Glutamatergic neuron (in vitro differentiated cells): Measurements from ENCODE around the gene ASB16. TPM values are rescaled to one million over a fixed set of nuclear protein-coding genes. Genes with fewer than 3 reads are reported as not detected.

Experiments used
- DNase-seq: peaks from one replicate; pipeline ENCODE4 v3.0.0; 2022
- H3K27ac Mint-ChIP-seq: one replicate; pipeline ENCODE4 v1.8.0; 2020; ENCODE audit warnings: mild to moderate bottlenecking, mixed read lengths, inconsistent platforms; ENCODE audit not compliant: unreplicated experiment
- H3K27me3 Mint-ChIP-seq: one replicate; pipeline ENCODE4 v1.8.0; 2020; ENCODE audit warnings: mild to moderate bottlenecking, moderate library complexity, mixed read lengths, inconsistent platforms; ENCODE audit not compliant: unreplicated experiment
- H3K36me3 Mint-ChIP-seq: one replicate; pipeline ENCODE4 v1.8.0; 2020; ENCODE audit warnings: mild to moderate bottlenecking, mixed read lengths, inconsistent platforms; ENCODE audit not compliant: unreplicated experiment
- H3K4me1 Mint-ChIP-seq: one replicate; pipeline ENCODE4 v1.8.0; 2020; ENCODE audit warnings: mild to moderate bottlenecking, low read depth, mixed read lengths, inconsistent platforms; ENCODE audit not compliant: unreplicated experiment
- H3K4me3 Mint-ChIP-seq: one replicate; pipeline ENCODE4 v1.8.0; 2020; ENCODE audit warnings: mild to moderate bottlenecking, mixed read lengths, inconsistent platforms; ENCODE audit not compliant: unreplicated experiment
- H3K9me3 Mint-ChIP-seq: one replicate; pipeline ENCODE4 v1.8.0; 2020; ENCODE audit warnings: mild to moderate bottlenecking, moderate library complexity, mixed read lengths, inconsistent platforms; ENCODE audit not compliant: unreplicated experiment
- total RNA-seq: library from RNA; stranded (reverse); fragmentation: NEBNext Ultra II Directional; extraction: Animal tissue kit (Norgen Biotek cat#: 25700); gene quantifications from one replicate; pipeline ENCODE4 v1.2.1, GENCODE V29; 2021; ENCODE audit not compliant: unreplicated experiment
- TF ChIP-seq, protein P1 (sequence below): fragments of 200-600 bp; sonication (generic); IDR thresholded peaks from one replicate; pipeline ENCODE4 v1.5.0; 2021; ENCODE audit not compliant: partially characterized antibody, unreplicated experiment

The ASB16 gene
- total RNA-seq, 1 donor from 2014 or later: not detected

DNA sequence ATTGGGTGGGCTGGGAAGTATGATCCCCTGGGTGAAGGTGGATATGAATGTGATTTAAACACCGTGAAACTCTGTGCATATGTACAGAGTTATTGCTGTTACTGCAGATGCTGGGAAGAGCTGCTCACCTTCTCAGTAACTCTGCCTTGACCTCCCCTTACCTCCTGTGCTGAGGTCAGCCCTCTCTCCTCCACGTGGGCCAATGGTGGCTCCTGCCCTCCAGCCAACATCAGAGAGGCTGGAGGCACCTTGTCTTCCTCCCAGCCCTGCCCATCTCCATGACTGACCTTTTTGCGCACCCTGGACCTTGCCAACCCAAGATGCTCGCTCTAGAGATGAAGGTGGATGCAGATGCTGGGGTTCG is 387 bp upstream of the ASB16 start:
- TF ChIP-seq, protein P1, sequence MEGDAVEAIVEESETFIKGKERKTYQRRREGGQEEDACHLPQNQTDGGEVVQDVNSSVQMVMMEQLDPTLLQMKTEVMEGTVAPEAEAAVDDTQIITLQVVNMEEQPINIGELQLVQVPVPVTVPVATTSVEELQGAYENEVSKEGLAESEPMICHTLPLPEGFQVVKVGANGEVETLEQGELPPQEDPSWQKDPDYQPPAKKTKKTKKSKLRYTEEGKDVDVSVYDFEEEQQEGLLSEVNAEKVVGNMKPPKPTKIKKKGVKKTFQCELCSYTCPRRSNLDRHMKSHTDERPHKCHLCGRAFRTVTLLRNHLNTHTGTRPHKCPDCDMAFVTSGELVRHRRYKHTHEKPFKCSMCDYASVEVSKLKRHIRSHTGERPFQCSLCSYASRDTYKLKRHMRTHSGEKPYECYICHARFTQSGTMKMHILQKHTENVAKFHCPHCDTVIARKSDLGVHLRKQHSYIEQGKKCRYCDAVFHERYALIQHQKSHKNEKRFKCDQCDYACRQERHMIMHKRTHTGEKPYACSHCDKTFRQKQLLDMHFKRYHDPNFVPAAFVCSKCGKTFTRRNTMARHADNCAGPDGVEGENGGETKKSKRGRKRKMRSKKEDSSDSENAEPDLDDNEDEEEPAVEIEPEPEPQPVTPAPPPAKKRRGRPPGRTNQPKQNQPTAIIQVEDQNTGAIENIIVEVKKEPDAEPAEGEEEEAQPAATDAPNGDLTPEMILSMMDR: no peak
- no peak for DNase-seq
- no peaks in the 10 kb centered on the region for H3K9me3 Mint-ChIP-seq
- peak overlapping the region; percentile 55 for H3K4me3 Mint-ChIP-seq
- peaks cover 7% of the 10 kb centered on the region for H3K4me1 Mint-ChIP-seq
- H3K27me3 Mint-ChIP-seq: no peaks in the 10 kb centered on the region
- H3K36me3 Mint-ChIP-seq: no peaks in the 10 kb centered on the region
- peak overlapping the region; percentile 75 for H3K27ac Mint-ChIP-seq

DNA sequence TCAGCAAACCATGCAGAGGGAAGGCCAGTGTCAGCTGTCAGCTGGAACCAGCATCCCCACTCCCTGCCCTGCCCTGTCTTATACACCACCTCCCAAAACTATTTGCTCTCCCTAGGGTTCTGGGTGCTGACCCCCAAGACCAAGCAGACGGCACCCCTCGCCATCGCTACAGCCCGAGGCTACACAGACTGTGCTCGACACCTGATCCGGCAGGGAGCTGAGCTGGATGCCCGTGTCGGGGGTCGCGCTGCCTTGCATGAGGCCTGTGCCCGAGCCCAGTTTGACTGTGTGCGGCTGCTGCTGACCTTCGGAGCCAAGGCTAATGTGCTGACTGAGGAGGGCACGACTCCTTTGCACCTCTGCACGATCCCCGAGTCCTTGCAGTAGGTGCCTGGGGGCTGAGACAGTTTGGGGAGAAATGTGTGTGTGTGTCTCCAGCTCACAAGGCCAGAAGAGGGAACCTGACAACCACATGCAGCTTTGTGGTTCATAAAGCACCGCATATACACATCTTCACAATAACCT is 1.5 kb downstream of the ASB16 start:
- peaks cover 7% of the 10 kb centered on the region for H3K4me1 Mint-ChIP-seq
- H3K27me3 Mint-ChIP-seq: no peaks in the 10 kb centered on the region
- no peaks in the 10 kb centered on the region for H3K36me3 Mint-ChIP-seq
- TF ChIP-seq, protein P1: no peak
- DNase-seq: no peak
- H3K4me3 Mint-ChIP-seq: no peak overlapping the region
- H3K27ac Mint-ChIP-seq: peak overlapping the region; percentile 43
- no peaks in the 10 kb centered on the region for H3K9me3 Mint-ChIP-seq

DNA sequence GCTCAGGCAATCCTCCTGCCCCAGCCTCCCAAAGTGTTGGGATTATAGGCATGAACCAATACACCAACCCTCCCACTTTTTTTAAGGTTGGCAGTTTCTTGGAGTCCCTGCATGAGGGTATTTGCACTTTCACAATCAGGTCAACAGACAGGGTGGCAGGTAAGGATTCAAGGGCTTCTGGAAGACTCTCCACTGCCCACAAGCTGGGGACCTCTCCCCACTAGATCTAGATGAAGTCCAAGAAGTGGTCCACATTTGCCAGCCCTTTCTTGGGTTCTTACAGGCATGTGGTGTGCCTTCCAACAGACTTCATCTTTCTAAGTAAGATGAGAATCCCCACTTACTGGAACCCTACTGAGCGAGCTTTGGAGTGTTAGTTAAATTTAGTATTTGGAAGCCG is 3.9 kb downstream of the ASB16 start:
- H3K4me3 Mint-ChIP-seq: no peak overlapping the region
- H3K36me3 Mint-ChIP-seq: peaks cover 5% of the 10 kb centered on the region
- peaks cover 4% of the 10 kb centered on the region for H3K4me1 Mint-ChIP-seq
- DNase-seq: no peak
- TF ChIP-seq, protein P1: no peak
- no peaks in the 10 kb centered on the region for H3K9me3 Mint-ChIP-seq
- no peak overlapping the region for H3K27ac Mint-ChIP-seq
- H3K27me3 Mint-ChIP-seq: no peaks in the 10 kb centered on the region

DNA sequence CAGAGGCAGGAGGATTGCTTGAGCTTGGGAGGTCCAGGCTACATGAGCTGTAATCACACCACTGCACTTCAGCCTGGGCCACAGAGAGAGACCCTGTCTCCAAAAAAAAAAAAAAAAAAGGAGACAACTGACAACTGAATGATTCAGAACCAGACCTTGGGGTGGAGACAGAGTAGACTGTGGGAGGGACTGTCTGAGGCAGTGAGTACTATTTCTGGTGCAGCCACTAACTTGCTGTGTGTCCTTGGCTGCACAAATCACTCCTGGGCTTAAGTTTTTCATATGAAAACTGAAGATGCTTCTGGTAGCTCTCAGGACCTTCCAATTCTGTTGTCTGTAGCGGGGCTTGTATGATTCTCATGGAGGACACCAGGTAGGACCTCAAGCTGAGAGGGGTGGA is 5.8 kb downstream of the ASB16 start:
- Mint-ChIP-seq H3K27ac (no peak overlapping the region), H3K4me3 (no peak overlapping the region), H3K27me3 (no peaks in the 10 kb centered on the region), H3K36me3 (peaks cover 5% of the 10 kb centered on the region), H3K4me1 (peaks cover 4% of the 10 kb centered on the region), H3K9me3 (no peaks in the 10 kb centered on the region)
- TF ChIP-seq, protein P1: no peak
- DNase-seq: no peak

DNA sequence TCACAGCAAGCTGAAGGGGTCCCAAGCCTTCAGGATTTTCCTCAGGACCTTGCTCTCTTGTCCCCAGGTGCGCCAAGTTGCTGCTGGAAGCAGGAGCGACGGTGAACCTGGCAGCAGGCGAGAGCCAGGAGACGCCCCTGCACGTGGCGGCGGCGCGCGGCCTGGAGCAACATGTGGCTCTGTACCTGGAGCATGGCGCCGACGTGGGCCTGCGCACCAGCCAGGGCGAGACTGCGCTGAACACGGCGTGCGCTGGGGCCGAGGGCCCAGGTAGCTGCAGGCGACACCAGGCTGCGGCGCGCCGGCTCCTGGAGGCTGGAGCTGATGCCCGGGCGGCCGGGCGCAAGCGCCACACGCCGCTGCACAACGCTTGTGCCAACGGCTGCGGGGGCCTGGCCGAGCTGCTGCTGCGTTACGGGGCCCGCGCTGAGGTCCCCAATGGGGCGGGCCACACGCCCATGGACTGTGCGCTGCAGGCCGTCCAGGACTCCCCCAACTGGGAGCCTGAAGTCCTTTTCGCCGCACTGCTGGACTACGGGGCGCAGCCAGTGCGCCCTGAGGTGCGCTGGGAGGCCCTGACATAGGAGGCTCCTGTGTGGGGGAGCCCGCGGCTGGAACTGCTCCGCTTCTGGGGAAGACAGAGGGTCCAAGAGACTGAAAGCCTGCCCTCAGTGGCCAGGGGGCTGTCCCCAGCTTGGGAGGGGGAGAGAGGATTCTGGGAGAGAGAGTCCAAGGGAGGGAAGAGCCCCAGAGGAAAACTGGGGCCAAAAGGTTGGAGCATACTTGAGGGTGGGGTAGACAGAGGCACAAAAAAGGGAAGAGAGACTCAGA is 6.4 kb downstream of the ASB16 start:
- H3K27me3 Mint-ChIP-seq: no peaks in the 10 kb centered on the region
- peaks cover 9% of the 10 kb centered on the region for H3K36me3 Mint-ChIP-seq
- no peak for DNase-seq
- peaks cover 4% of the 10 kb centered on the region for H3K4me1 Mint-ChIP-seq
- TF ChIP-seq, protein P1: no peak
- peaks cover 3% of the 10 kb centered on the region for H3K9me3 Mint-ChIP-seq
- no peak overlapping the region for H3K27ac Mint-ChIP-seq
- no peak overlapping the region for H3K4me3 Mint-ChIP-seq
